Measurements from ENCODE around the gene OFD1.
A peak's percentile ranks its signal among the peaks of the same experiment; 100 is the strongest.

The OFD1 gene

DNA sequence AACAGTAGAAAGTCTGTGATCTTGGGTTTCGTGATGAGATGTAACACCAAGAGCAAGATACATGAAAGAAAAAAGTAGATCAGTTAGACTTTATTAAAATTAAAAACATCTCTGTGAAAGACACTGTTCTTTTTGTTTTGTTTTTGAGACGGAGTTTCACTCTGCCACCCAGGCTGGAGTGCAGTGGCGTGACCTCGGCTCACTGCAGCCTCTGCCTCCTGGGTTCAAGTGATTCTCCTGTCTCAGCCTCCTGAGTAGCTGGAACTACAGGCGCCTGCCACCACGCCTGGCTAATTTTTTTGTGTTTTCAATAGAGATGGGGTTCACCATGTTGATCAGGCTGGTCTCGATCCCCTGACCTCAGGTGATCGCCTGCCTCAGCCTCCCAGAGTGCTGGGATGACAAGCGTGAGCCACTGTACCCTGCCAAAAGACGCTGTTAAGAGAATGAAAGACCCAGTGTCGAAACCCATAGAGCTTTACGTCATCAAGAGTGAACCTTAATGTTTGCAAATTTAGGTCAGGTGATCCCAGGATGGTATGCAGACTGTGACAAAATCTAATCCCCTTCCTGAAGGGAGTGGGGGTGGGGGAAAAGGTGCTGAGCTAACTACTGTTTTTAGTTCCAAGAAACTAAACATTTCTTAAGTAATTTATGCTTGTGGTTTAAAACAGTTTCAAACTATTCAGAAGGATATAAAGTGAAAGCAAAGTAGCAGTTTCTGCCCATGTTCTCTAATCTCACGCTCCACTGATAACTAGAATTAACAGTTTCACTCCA, 8.0 kb downstream of the OFD1 start:
- TF ChIP-seq, protein P1, sequence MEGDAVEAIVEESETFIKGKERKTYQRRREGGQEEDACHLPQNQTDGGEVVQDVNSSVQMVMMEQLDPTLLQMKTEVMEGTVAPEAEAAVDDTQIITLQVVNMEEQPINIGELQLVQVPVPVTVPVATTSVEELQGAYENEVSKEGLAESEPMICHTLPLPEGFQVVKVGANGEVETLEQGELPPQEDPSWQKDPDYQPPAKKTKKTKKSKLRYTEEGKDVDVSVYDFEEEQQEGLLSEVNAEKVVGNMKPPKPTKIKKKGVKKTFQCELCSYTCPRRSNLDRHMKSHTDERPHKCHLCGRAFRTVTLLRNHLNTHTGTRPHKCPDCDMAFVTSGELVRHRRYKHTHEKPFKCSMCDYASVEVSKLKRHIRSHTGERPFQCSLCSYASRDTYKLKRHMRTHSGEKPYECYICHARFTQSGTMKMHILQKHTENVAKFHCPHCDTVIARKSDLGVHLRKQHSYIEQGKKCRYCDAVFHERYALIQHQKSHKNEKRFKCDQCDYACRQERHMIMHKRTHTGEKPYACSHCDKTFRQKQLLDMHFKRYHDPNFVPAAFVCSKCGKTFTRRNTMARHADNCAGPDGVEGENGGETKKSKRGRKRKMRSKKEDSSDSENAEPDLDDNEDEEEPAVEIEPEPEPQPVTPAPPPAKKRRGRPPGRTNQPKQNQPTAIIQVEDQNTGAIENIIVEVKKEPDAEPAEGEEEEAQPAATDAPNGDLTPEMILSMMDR (IDR thresholded peaks at IDR 0.05; ENCODE audit: low read depth, low read length): no peak
- no peak overlapping the region for H3K4me3 ChIP-seq (ENCODE audit: low read depth, low read length)

DNA sequence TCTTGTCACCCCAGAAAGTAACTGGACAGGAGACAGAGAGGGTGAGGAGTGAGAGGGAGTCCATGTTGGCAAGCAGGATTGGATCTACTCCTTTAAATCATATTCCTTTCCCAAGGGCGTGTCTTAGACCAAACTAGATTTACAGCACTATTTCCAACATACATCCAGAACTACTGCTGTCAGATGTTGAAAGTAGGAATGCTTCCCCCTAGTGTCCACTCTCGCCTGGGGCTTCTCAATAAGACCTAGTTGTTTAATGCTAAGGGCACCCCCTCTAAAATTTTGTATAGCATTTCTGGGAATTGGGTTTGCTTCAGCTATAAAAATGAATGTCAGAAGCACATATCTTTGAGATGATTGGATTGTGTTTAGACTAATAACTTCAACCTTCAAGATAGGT, 13.3 kb downstream of the OFD1 start:
- H3K4me3 ChIP-seq (ENCODE audit: low read depth, low read length): no peak overlapping the region
- TF ChIP-seq, protein P1 (IDR thresholded peaks at IDR 0.05; ENCODE audit: low read depth, low read length): peak; percentile 73

DNA sequence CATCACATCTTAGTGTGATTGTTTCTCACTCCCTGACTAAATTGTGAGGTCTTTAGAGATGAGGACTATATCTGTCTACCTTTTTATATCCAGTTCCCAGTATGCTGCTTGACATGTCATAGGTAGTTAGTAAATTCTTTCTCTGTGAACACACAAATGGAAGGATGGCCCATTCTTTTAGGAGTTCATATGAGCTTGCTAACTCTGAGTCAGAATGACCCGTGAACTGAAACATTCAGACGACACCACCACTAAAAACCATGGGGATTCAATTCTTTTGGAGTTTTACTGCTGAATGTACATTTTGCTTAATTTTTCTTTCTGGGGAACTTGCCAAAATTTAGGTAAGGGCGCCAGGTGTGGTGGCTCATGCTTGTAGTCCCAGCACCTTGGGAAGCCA, 13.9 kb downstream of the OFD1 start:
- TF ChIP-seq, protein P1 (IDR thresholded peaks at IDR 0.05; ENCODE audit: low read depth, low read length): no peak
- H3K4me3 ChIP-seq (ENCODE audit: low read depth, low read length): no peak overlapping the region

DNA sequence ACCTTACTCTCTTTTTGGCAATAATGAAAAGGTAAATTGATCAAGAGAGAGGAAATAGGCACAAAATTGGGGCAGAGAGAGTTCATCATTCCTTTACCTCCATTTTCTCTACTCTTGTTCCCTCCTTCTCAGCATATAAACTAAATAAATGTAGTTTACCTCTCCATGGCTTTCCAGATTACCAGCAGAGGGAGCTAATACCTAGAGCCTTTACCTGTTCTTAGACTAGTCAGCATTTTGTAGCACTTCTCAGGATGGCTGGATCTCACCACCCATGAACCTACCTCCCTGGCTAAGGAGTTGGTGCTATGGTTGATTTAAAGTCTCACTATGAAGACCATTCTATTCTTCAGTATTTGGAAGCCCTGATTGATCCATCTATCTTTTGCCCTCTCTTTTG, 15.7 kb downstream of the OFD1 start:
- TF ChIP-seq, protein P1 (IDR thresholded peaks at IDR 0.05; ENCODE audit: low read depth, low read length): no peak
- H3K4me3 ChIP-seq (ENCODE audit: low read depth, low read length): no peak overlapping the region

DNA sequence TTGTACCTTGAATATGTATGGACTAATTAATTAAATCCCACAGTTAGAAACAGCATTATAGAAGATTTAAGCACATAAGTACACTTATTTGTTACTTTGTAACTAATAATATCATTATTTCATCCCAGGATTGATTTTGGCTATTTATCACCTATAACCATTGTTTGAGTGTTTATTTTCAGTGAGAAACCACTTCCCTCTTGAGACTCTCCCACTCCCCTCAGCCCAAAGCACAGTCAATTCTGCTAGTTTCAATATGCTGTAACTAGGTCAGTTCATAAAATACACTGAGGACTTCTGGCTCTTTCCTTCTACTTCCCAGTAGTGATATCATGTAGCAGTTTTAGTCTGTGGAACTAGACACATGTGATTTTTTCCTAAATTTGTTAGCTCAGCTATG, 16.3 kb downstream of the OFD1 start:
- TF ChIP-seq, protein P1 (IDR thresholded peaks at IDR 0.05; ENCODE audit: low read depth, low read length): no peak
- H3K4me3 ChIP-seq (ENCODE audit: low read depth, low read length): no peak overlapping the region

DNA sequence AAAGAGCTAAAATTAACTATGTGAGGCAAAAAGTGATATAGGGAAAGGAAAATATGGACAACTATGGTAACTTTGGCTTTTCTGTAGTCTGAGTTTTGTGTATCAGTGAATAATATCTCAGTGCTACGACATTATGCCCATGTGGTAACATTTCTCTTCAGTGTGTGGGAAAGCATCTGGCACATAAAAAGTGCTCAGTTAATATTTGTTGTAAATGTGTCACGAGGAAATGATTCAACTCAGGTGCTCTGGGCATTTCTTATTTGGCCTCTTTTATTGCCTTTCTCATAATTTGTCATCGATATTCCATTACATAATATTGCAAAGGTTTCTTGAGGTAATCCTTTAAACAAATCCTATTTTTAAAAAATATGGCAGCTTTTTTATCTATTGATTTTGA, 17.6 kb downstream of the OFD1 start:
- H3K4me3 ChIP-seq (ENCODE audit: low read depth, low read length): no peak overlapping the region
- TF ChIP-seq, protein P1 (IDR thresholded peaks at IDR 0.05; ENCODE audit: low read depth, low read length): no peak

DNA sequence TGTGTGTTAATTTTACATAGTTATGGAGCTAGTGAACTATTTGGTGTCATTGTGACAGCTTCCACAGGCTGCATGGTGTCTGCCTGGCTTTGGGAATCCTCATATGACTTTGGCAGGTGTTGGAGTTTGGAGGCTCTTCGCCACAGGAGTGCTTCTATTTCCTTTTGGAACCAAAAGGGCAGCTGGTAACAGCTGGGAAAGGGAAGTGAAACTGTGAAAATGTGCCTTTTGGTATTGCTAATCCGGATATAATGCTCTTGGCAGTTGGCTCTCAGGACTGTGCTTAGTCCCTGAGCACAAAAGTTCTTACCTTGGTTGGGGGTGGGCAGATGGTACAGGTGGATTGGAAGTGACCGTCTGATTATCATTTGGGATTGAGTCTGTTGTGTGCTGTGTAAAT, 18.1 kb downstream of the OFD1 start:
- no peak overlapping the region for H3K4me3 ChIP-seq (ENCODE audit: low read depth, low read length)
- TF ChIP-seq, protein P1 (IDR thresholded peaks at IDR 0.05; ENCODE audit: low read depth, low read length): no peak

Data from WI38 (cell line).